ENCODE results near the gene CACNA2D2. TPM values are rescaled to one million over a fixed set of nuclear protein-coding genes. Genes with fewer than 3 reads are reported as not detected.
A peak's percentile ranks its signal among the peaks of the same experiment; 100 is the strongest.

Gene CACNA2D2
- total RNA-seq, 1 experiment from 2014 or later = 27.7 TPM

- H3K79me1 ChIP-seq (ENCODE audit: insufficient read depth, low read depth, low read length, poor library complexity, severe bottlenecking) = no peaks in the 10 kb centered on the region
- H3K4me3 Mint-ChIP-seq = no peak overlapping the region
- H3K36me3 Mint-ChIP-seq (ENCODE audit: insufficient read depth in 1 of 3, low read depth in 3 of 3) = 0 out of 7 replicates have a peak, but pooled peaks cover 0 to 4% (median 0%) of the 10 kb centered on the region in 3 experiments
- no peak overlapping the region for H2AFZ ChIP-seq (ENCODE audit: low read length)
- H3K9me3 ChIP-seq (ENCODE audit: control insufficient read depth, low read depth, low read length) = no peaks in the 10 kb centered on the region
- peak; percentile 67 for TF ChIP-seq CTCF (conservative IDR thresholded peaks at IDR 0.05)
- H3K79me2 ChIP-seq (ENCODE audit: insufficient read depth, low read length) = no peaks in the 10 kb centered on the region
- no peak overlapping the region for H3K56ac ChIP-seq (ENCODE audit: insufficient read length, low read depth, low read length)
- no peak overlapping the region for H4K91ac ChIP-seq (ENCODE audit: insufficient read length, low read depth, low read length)
- no peak overlapping the region for H3K23ac ChIP-seq (ENCODE audit: insufficient read length, low read depth, low read length)
- H3K4me2 ChIP-seq (ENCODE audit: insufficient read depth, insufficient read length, low read length) = no peak overlapping the region
- H3K27me3 Mint-ChIP-seq (ENCODE audit: low read depth) = peaks cover 3% of the 10 kb centered on the region; the same call in 1 of the 2 replicates
- no peak overlapping the region for H4K8ac ChIP-seq (replicated peaks; ENCODE audit: insufficient read length, low read depth, low read length)
- H2BK15ac ChIP-seq (ENCODE audit: low read depth, low read length) = no peak overlapping the region
- H4K20me1 ChIP-seq (ENCODE audit: control insufficient read depth, insufficient read depth, insufficient read length) = peaks cover 2% of the 10 kb centered on the region
- no peak overlapping the region for H2BK20ac ChIP-seq (ENCODE audit: low read depth, low read length, poor library complexity, severe bottlenecking)
- H3K4me1 ChIP-seq (ENCODE audit: insufficient read depth, low read length) = no peaks in the 10 kb centered on the region
- no peak overlapping the region for H2AK5ac ChIP-seq (ENCODE audit: insufficient read length, low read length)
- no peaks in the 10 kb centered on the region for H3K27me3 ChIP-seq (ENCODE audit: insufficient read depth, low read length)
- no CpG with 5 or more reads among the region's 25 CpGs for WGBS (ENCODE audit: extremely low coverage, insufficient read length, low lambda C conversion rate)
- H2BK5ac ChIP-seq (ENCODE audit: insufficient read length, low read length) = no peak overlapping the region
- no peak overlapping the region for H2BK120ac ChIP-seq (ENCODE audit: low read depth, low read length, poor library complexity, severe bottlenecking)
- H3K4ac ChIP-seq (ENCODE audit: low read depth, low read length) = no peak overlapping the region
- no peak overlapping the region for H3K9ac ChIP-seq (ENCODE audit: extremely low read depth, insufficient read length, low read length)
- H3T11ph ChIP-seq (ENCODE audit: low read length) = no peak overlapping the region
- no peak overlapping the region for H3K14ac ChIP-seq (ENCODE audit: insufficient read depth, low read length)
- 0 out of 4 replicates have a peak, but pooled peaks cover 0 to 6% of the 10 kb centered on the region in 2 experiments for H3K4me1 Mint-ChIP-seq
- H3K18ac ChIP-seq (ENCODE audit: insufficient read length, low read depth, low read length) = no peak overlapping the region
- H2BK12ac ChIP-seq (ENCODE audit: insufficient read length, low read depth, low read length) = no peak overlapping the region
- H3K23me2 ChIP-seq (ENCODE audit: insufficient read length, low read depth, low read length, poor library complexity, severe bottlenecking) = no peaks in the 10 kb centered on the region
- peak; percentile 67 for DNase-seq
- no peaks in the 10 kb centered on the region for H3K9me3 Mint-ChIP-seq
- no peak overlapping the region for H4K5ac ChIP-seq (ENCODE audit: insufficient read length, low read depth, low read length)
- no peak overlapping the region for H3K27ac ChIP-seq (ENCODE audit: insufficient read length, low read depth, low read length)
- H3K27ac Mint-ChIP-seq = no peak overlapping the region
Measured at GRCh38 chr3:50388016-50388719, 115.3 kb downstream of the CACNA2D2 start.
